NCI-H510A (cell line): Measurements from ENCODE around the gene FBXW11.

Experiments
- DNase-seq: peaks from one replicate; lab custom pipeline; 2025; lab: John Stamatoyannopoulos, UW

Gene FBXW11

GRCh38 chr5:171840711-171841522 lies 165.5 kb downstream of the FBXW11 start:
- no peak for DNase-seq

- DNase-seq, result no peak
Observed at GRCh38 chr5:171840066-171840465, 166.4 kb downstream of the FBXW11 start.

- DNase-seq, result no peak
Observed at GRCh38 chr5:171839112-171839511, 167.3 kb downstream of the FBXW11 start.

- no peak for DNase-seq
Observed at GRCh38 chr5:171838066-171838465, 168.4 kb downstream of the FBXW11 start.

GRCh38 chr5:171837522-171837921 lies 168.9 kb downstream of the FBXW11 start:
- no peak for DNase-seq

- no peak for DNase-seq
Observed at GRCh38 chr5:171835066-171835465, 171.4 kb downstream of the FBXW11 start.

- DNase-seq, result no peak
Observed at GRCh38 chr5:171834461-171834860, 172.0 kb downstream of the FBXW11 start.

GRCh38 chr5:171832775-171833174 lies 173.7 kb downstream of the FBXW11 start:
- no peak for DNase-seq

GRCh38 chr5:171830686-171831085 lies 175.8 kb downstream of the FBXW11 start:
- no peak for DNase-seq

- no peak for DNase-seq
Observed at GRCh38 chr5:171827162-171827561, 179.3 kb downstream of the FBXW11 start.

GRCh38 chr5:171826132-171826531 lies 180.3 kb downstream of the FBXW11 start:
- no peak for DNase-seq

- DNase-seq, result no peak
Observed at GRCh38 chr5:171825051-171825450, 181.4 kb downstream of the FBXW11 start.

- DNase-seq, result no peak
Observed at GRCh38 chr5:171823269-171823668, 183.2 kb downstream of the FBXW11 start.

- DNase-seq, result no peak
Observed at GRCh38 chr5:171821286-171821685, 185.2 kb downstream of the FBXW11 start.

GRCh38 chr5:171820561-171820960 lies 185.9 kb downstream of the FBXW11 start:
- DNase-seq, result no peak

- no peak for DNase-seq
Observed at GRCh38 chr5:171816666-171817065, 189.8 kb downstream of the FBXW11 start.

GRCh38 chr5:171813813-171814490 lies 192.5 kb downstream of the FBXW11 start:
- no peak for DNase-seq

- no peak for DNase-seq
Observed at GRCh38 chr5:171813270-171813669, 193.2 kb downstream of the FBXW11 start.
